Fibroblast of peridontal ligament (primary cell): Measurements from ENCODE around the gene P3H3.
"Not testable (repeated sequence)": the region's sequence is repeated elsewhere in the genome, so short reads cannot be mapped to it uniquely, and the experiment has no call there.

ENCODE experiments used
- DNase-seq: peaks from one replicate; pipeline ENCODE4 v3.0.0-alpha.2; 2010; ENCODE audit errors: extremely low read depth

Gene P3H3

GRCh38 chr12:6888360-6888759 is 60.2 kb downstream of the P3H3 start:
- no peak for DNase-seq

- DNase-seq = not testable (repeated sequence)
Observed at GRCh38 chr12:6888794-6889193, 60.6 kb downstream of the P3H3 start.
